IMR-90 (cell line): Measurements from ENCODE around the gene MRTFB. TPM values are rescaled to one million over a fixed set of nuclear protein-coding genes. Genes with fewer than 3 reads are reported as not detected.
A peak's percentile ranks its signal among the peaks of the same experiment; 100 is the strongest.

Experiments used
- ATAC-seq: fragments of 200-7000 bp; cut with Tn5 transposase; 2 replicates; pipeline ENCODE4 v1.9.1; 2020; ENCODE audit warnings: low read depth, mild to moderate bottlenecking, moderate library complexity
- BruUV-seq: library from RNA; stranded (reverse); fragments of 400-500 nt; replicated peaks from 2 replicates; lab custom pipeline; 2021; lab: Mats Ljungman, UMichigan
- CTCF ChIA-PET: fragments of 300-600 bp; formaldehyde crosslinking; extraction: SDS; loops from one replicate; lab custom pipeline; 2021; ENCODE audit warnings: antibody characterized with exemption; lab: Yijun Ruan, JAX
- POLR2A ChIA-PET: fragments of 300-600 bp; sonication (Branson Sonifier 250); formaldehyde crosslinking; loops from one replicate; lab custom pipeline; 2022; ENCODE audit warnings: antibody characterized with exemption; ENCODE audit not compliant: unreplicated experiment; lab: Charles Lee
- DNase-seq: peaks from one replicate; pipeline ENCODE4 v3.0.0; 2013
- H2AFZ ChIP-seq: replicated peaks from 2 replicates; pipeline ENCODE3; 2013; ENCODE audit warnings: low read length, mild to moderate bottlenecking; ENCODE audit not compliant: poor library complexity
- H2AK5ac ChIP-seq: 2 replicates; pipeline ENCODE4 v1.6.1; 2013; ENCODE audit warnings: low read depth, low read length, inconsistent platforms
- H2AK9ac ChIP-seq: replicated peaks from 2 replicates; pipeline ENCODE3; 2013; ENCODE audit warnings: mild to moderate bottlenecking, low read depth, low read length, moderate library complexity; ENCODE audit not compliant: poor library complexity
- H2BK120ac ChIP-seq: 2 replicates; pipeline ENCODE4 v1.6.1; 2013; ENCODE audit warnings: low read depth, low read length, inconsistent platforms
- H2BK15ac ChIP-seq: 3 replicates; pipeline ENCODE4 v1.6.1; 2013; ENCODE audit warnings: low read depth, low read length, inconsistent platforms
- H2BK20ac ChIP-seq: 2 replicates; pipeline ENCODE4 v1.6.1; 2013; ENCODE audit warnings: low read depth, mild to moderate bottlenecking, inconsistent platforms, low read length, moderate library complexity
- H2BK5ac ChIP-seq: 2 replicates; pipeline ENCODE4 v1.6.1; 2013; ENCODE audit warnings: mild to moderate bottlenecking, low read depth, low read length, inconsistent platforms; ENCODE audit not compliant: poor library complexity, severe bottlenecking
- H3K14ac ChIP-seq: replicated peaks from 2 replicates; pipeline ENCODE4 v1.6.1; 2013; ENCODE audit warnings: low read depth, low read length, inconsistent platforms
- H3K18ac ChIP-seq: 2 replicates; pipeline ENCODE4 v1.6.1; 2013; ENCODE audit warnings: low read depth, low read length, control low read depth
- H3K23ac ChIP-seq: 2 replicates; pipeline ENCODE4 v1.6.1; 2013; ENCODE audit warnings: low read depth, low read length, inconsistent platforms
- H3K27ac ChIP-seq: 2 replicates; pipeline ENCODE4 v1.5.1; 2013; ENCODE audit warnings: mild to moderate bottlenecking, control low read depth, low read length; ENCODE audit not compliant: insufficient read depth
- H3K27me3 ChIP-seq: 2 replicates; pipeline ENCODE4 v1.6.1; 2013; ENCODE audit warnings: low read length; ENCODE audit not compliant: control insufficient read depth, insufficient read depth
- H3K36me3 ChIP-seq: 2 replicates; pipeline ENCODE4 v1.6.1; 2013; ENCODE audit warnings: low read length, mixed read lengths; ENCODE audit not compliant: control insufficient read depth, insufficient read depth
- H3K4ac ChIP-seq: 2 replicates; pipeline ENCODE4 v1.6.1; 2013; ENCODE audit warnings: low read depth, low read length, inconsistent platforms
- H3K4me1 ChIP-seq: 2 replicates; pipeline ENCODE4 v1.6.1; 2013; ENCODE audit warnings: low read length, mixed read lengths; ENCODE audit not compliant: control insufficient read depth, insufficient read depth
- H3K4me2 ChIP-seq: 2 replicates; pipeline ENCODE4 v1.6.1; 2013; ENCODE audit warnings: low read depth, mild to moderate bottlenecking, control low read depth, low read length, moderate library complexity
- H3K4me3 ChIP-seq: 2 replicates; pipeline ENCODE4 v1.5.1; 2013; ENCODE audit warnings: low read depth, mild to moderate bottlenecking, control low read depth, low read length, moderate library complexity; ENCODE audit not compliant: insufficient read depth
- H3K56ac ChIP-seq: 2 replicates; pipeline ENCODE4 v1.6.1; 2013; ENCODE audit warnings: low read length, inconsistent platforms; ENCODE audit not compliant: insufficient read depth; ENCODE audit errors: extremely low read depth
- H3K79me1 ChIP-seq, 2 experiments: 2 replicates each; pipeline ENCODE4 v1.6.1; 2013; ENCODE audit warnings: low read length in 2 of 2, inconsistent platforms in 1 of 2, low read depth in 1 of 2
- H3K9ac ChIP-seq: 2 replicates; pipeline ENCODE4 v1.6.1; 2013; ENCODE audit warnings: low read depth, low read length, control low read depth
- H3K9me1 ChIP-seq: 2 replicates; pipeline ENCODE4 v1.6.1; 2013; ENCODE audit warnings: low read length, inconsistent platforms; ENCODE audit not compliant: insufficient read depth
- H3K9me3 ChIP-seq: 2 replicates; pipeline ENCODE4 v1.6.1; 2013; ENCODE audit warnings: low read length; ENCODE audit not compliant: control insufficient read depth, insufficient read depth
- H4K20me1 ChIP-seq: 2 replicates; pipeline ENCODE4 v1.6.1; 2013; ENCODE audit warnings: low read length, inconsistent platforms; ENCODE audit not compliant: insufficient read depth
- H4K5ac ChIP-seq: 2 replicates; pipeline ENCODE4 v1.6.1; 2013; ENCODE audit warnings: mild to moderate bottlenecking, low read depth, low read length, control low read depth
- H4K8ac ChIP-seq, 2 experiments: 2 replicates each; pipeline ENCODE4 v1.6.1; 2013; ENCODE audit warnings: low read depth in 2 of 2, low read length in 2 of 2, control low read depth in 1 of 2, inconsistent platforms in 1 of 2
- H4K91ac ChIP-seq: 2 replicates; pipeline ENCODE4 v1.6.1; 2013; ENCODE audit warnings: low read depth, low read length, inconsistent platforms; ENCODE audit not compliant: insufficient read depth
- BHLHE40 ChIP-seq: fragments of 150-350 bp; IDR thresholded peaks from 2 replicates; pipeline ENCODE4 v1.6.1; 2016; ENCODE audit warnings: mild to moderate bottlenecking, low read depth, low read length
- CEBPB ChIP-seq: IDR thresholded peaks from 2 replicates; pipeline ENCODE4 v1.6.1; 2012; ENCODE audit warnings: low read depth, low read length, improper control_type of control experiment
- CHD1 ChIP-seq: IDR thresholded peaks from 2 replicates; pipeline ENCODE4 v1.6.1; 2012; ENCODE audit warnings: low read depth, low read length, improper control_type of control experiment
- ELK1 ChIP-seq: fragments of 150-350 bp; IDR thresholded peaks from 2 replicates; pipeline ENCODE4 v1.6.1; 2016; ENCODE audit warnings: low read depth, mild to moderate bottlenecking, low read length, moderate library complexity, borderline replicate concordance
- MXI1 ChIP-seq: IDR thresholded peaks from 2 replicates; pipeline ENCODE4 v1.6.1; 2012; ENCODE audit warnings: low read depth, mild to moderate bottlenecking, low read length, moderate library complexity, borderline replicate concordance
- RAD21 ChIP-seq: IDR thresholded peaks from 2 replicates; pipeline ENCODE4 v1.6.1; 2012; ENCODE audit warnings: low read length, improper control_type of control experiment
- RCOR1 ChIP-seq: IDR thresholded peaks from 2 replicates; pipeline ENCODE4 v1.6.1; 2012; ENCODE audit warnings: mild to moderate bottlenecking, low read length, improper control_type of control experiment; ENCODE audit not compliant: insufficient replicate concordance
- RFX5 ChIP-seq: IDR thresholded peaks from 2 replicates; pipeline ENCODE4 v1.8.0; 2012; ENCODE audit warnings: low read depth, mild to moderate bottlenecking, low read length, moderate library complexity
- WGBS, 2 experiments: methylation state at CpG; one replicate each; pipeline versions ENCODE4 v1.1.5 to v1.1.7; 2013; ENCODE audit warnings: missing lambda C conversion rate in 2 of 2; ENCODE audit not compliant: insufficient read length in 1 of 2; ENCODE audit errors: extremely low coverage in 2 of 2; 5-methylcytosine and 5-hydroxymethylcytosine counted together
- dilution Hi-C: fragments of 300-500 bp; cut with HindIII; formaldehyde crosslinking; loops from one replicate; pipeline ENCODE4 v1.14.3; 2018; ENCODE audit warnings: low sequenced_read_pairs; ENCODE audit not compliant: unreplicated experiment
- in situ Hi-C: fragments of 300-500 bp; cut with MboI; formaldehyde crosslinking; loops from 3 replicates; pipeline ENCODE4 v1.14.3; 2019; ENCODE audit warnings: low sequenced_read_pairs, inconsistent platforms, mixed read lengths
- intact Hi-C: fragments of 100-400 bp; cut with micrococcal nuclease; formaldehyde crosslinking; loops from 2 replicates; pipeline ENCODE4 v1.10.0; 2022
- polyA plus RNA-seq, 3 experiments: library from polyadenylated mRNA; depleted of rRNA; stranded (reverse); fragments of >200 nt; gene quantifications; 2 replicates each; pipeline ENCODE4 v1.2.3, GENCODE V29; 2012; ENCODE audit warnings: low replicate concordance in 1 of 3
- total RNA-seq: library from RNA; depleted of rRNA; stranded (reverse); fragments of >200 nt; gene quantifications from 2 replicates; pipeline ENCODE4 v1.2.3, GENCODE V29; 2012
- TF ChIP-seq, protein P1 (sequence below): fragments of 150-350 bp; IDR thresholded peaks from 2 replicates; pipeline ENCODE4 v1.6.1; 2017; ENCODE audit warnings: mild to moderate bottlenecking, antibody characterized with exemption, low read length, low read depth

MRTFB gene
- total and polyA plus RNA-seq, 2 of the 4 experiments (the other 2 are of a cell fraction), result 4.4 to 5.4 TPM

GRCh38 chr16:14131774-14132695 is 60.9 kb downstream of the MRTFB start:
- Histone ChIP-seq H2AFZ (no peak overlapping the region), H3K4ac (no peak overlapping the region), H3K23ac (no peak overlapping the region), H2BK15ac (no peak overlapping the region), H4K91ac (no peak overlapping the region), H3K4me2 (no peak overlapping the region), H2BK120ac (no peak overlapping the region), H3K4me1 (peaks cover 2% of the 10 kb centered on the region), H3K4me3 (no peak overlapping the region), H3K9ac (no peak overlapping the region), H2BK5ac (no peak overlapping the region), H3K9me3 (no peaks in the 10 kb centered on the region), H2AK9ac (no peak overlapping the region), H3K18ac (no peak overlapping the region), H2AK5ac (no peak overlapping the region), H4K8ac (no peak overlapping the region), H4K20me1 (no peaks in the 10 kb centered on the region), H3K27me3 (no peaks in the 10 kb centered on the region), H3K14ac (no peak overlapping the region), H2BK20ac (no peak overlapping the region), H3K79me1 (peaks cover 4 to 15% of the 10 kb centered on the region in 2 experiments; a peak in 3 of 4 replicates), H3K56ac (no peak overlapping the region), H3K9me1 (no peaks in the 10 kb centered on the region), H3K36me3 (no peaks in the 10 kb centered on the region), H4K5ac (no peak overlapping the region), H3K27ac (no peak overlapping the region)
- BruUV-seq, result no TSS peak
- no peak for TF ChIP-seq RAD21
- TF ChIP-seq BHLHE40, result no peak
- no peak for TF ChIP-seq CEBPB
- no peak for TF ChIP-seq RCOR1
- TF ChIP-seq MXI1, result no peak
- no peak for TF ChIP-seq RFX5
- TF ChIP-seq ELK1, result no peak
- TF ChIP-seq, protein P1, sequence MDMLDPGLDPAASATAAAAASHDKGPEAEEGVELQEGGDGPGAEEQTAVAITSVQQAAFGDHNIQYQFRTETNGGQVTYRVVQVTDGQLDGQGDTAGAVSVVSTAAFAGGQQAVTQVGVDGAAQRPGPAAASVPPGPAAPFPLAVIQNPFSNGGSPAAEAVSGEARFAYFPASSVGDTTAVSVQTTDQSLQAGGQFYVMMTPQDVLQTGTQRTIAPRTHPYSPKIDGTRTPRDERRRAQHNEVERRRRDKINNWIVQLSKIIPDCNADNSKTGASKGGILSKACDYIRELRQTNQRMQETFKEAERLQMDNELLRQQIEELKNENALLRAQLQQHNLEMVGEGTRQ, result no peak
- no peak for TF ChIP-seq CHD1
- ChIA-PET CTCF (no interaction called here), POLR2A (no interaction called here)
- no CpG with 5 or more reads among the region's 4 CpGs for WGBS, 2 experiments
- no peak for ATAC-seq
- intact Hi-C loops (no loop called here), dilution Hi-C loops (no loop called here), in situ Hi-C loops (no loop called here)
- peak; percentile 16 for DNase-seq
